Upper lobe of left lung (tissue), 6 donors: ENCODE results near the gene MCM9. TPM values are rescaled to one million over a fixed set of nuclear protein-coding genes. Genes with fewer than 3 reads are reported as not detected.
A peak's percentile ranks its signal among the peaks of the same experiment; 100 is the strongest.

ENCODE experiments used
- ATAC-seq, 2 donors: fragments of 200-7000 bp; cut with Tn5 transposase; one replicate each; pipeline ENCODE4 v1.9.1; 2022; ENCODE audit warnings: mild to moderate bottlenecking in 2 of 2, moderate library complexity in 2 of 2; ENCODE audit not compliant: low FRiP score in 2 of 2
- DNase-seq, 2 donors: peaks; one replicate each; pipeline ENCODE4 v3.0.0-alpha.2; 2019 to 2020
- H3K27ac ChIP-seq, 4 donors: fragments of 200-600 bp; sonication (generic); one replicate each; pipeline ENCODE4 v1.5.1; 2016 to 2019
- H3K27me3 ChIP-seq, 4 donors: fragments of 200-600 bp; sonication (generic); one replicate each; pipeline ENCODE4 v1.5.1; 2017 to 2019
- H3K36me3 ChIP-seq, 4 donors: fragments of 200-600 bp; sonication (generic); one replicate each; pipeline ENCODE4 v1.5.1; 2016 to 2019
- H3K4me1 ChIP-seq, 4 donors: fragments of 200-600 bp; sonication (generic); one replicate each; pipeline ENCODE4 v1.5.1; 2018 to 2019
- H3K4me3 ChIP-seq, 4 donors: fragments of 200-600 bp; sonication (generic); one replicate each; pipeline ENCODE4 v1.5.1; 2017 to 2019; ENCODE audit warnings: mild to moderate bottlenecking in 2 of 4, moderate library complexity in 1 of 4
- H3K9me3 ChIP-seq, 4 donors: fragments of 200-600 bp; sonication (generic); one replicate each; pipeline ENCODE4 v1.5.1; 2018 to 2019
- CTCF ChIP-seq, 6 experiments: fragments of 450-650 bp in 4 of 6; fragments of 200-600 bp in 2 of 6; sonication (generic) in 2 of 6; IDR thresholded peaks; one replicate each; pipeline ENCODE4 v1.5.1; 2016 to 2019; ENCODE audit warnings: antibody characterized with exemption in 6 of 6
- EP300 ChIP-seq, 4 donors: sonication (generic); formaldehyde crosslinking; IDR thresholded peaks; one replicate each; pipeline ENCODE4 v1.5.1; 2017; ENCODE audit warnings: antibody characterized with exemption in 4 of 4, control low read depth in 2 of 4
- POLR2A ChIP-seq, 4 donors: fragments of 450-650 bp; IDR thresholded peaks; one replicate each; pipeline ENCODE4 v1.5.1; 2016 to 2017; ENCODE audit warnings: antibody characterized with exemption in 4 of 4, mild to moderate bottlenecking in 2 of 4
- POLR2AphosphoS5 ChIP-seq, 2 donors: sonication (generic); formaldehyde crosslinking; IDR thresholded peaks; one replicate each; pipeline ENCODE4 v1.5.1; 2017; ENCODE audit warnings: antibody characterized with exemption in 2 of 2
- WGBS, 2 donors: methylation state at CpG; one replicate each; pipeline ENCODE4 v1.1.5; 2017 to 2018; 5-methylcytosine and 5-hydroxymethylcytosine counted together
- total RNA-seq, 6 donors: library from RNA; depleted of rRNA in 4 of 6; stranded (reverse); fragments of >200 nt in 4 of 6; gene quantifications; one replicate each; pipeline versions ENCODE4 v1.1.0 to v1.2.1, GENCODE V29; 2016 to 2021
- donor health status: DM: no; HTN: no; CAD: no; lungs with moderate emphysema.
- donor health status: DM: no; HTN: yes; CAD: no; lungs with severe emphysema.

MCM9 gene
- total RNA-seq, 6 donors from 2014 or later = 19.9 to 62.9 (median 21.5) TPM

- Histone ChIP-seq H3K4me1 (peaks cover 16 to 29% (median 27%) of the 10 kb centered on the region in 4 donors), H3K4me3 (no peak overlapping the region), H3K36me3 (no peaks in the 10 kb centered on the region), H3K27ac (no peak overlapping the region), H3K27me3 (no peaks in the 10 kb centered on the region), H3K9me3 (no peaks in the 10 kb centered on the region)
- peak in 1 of 2 donors; percentile 62 for TF ChIP-seq POLR2AphosphoS5 (IDR thresholded peaks at IDR 0.05)
- TF ChIP-seq EP300 (IDR thresholded peaks at IDR 0.05) = no peak
- ATAC-seq (no peak), DNase-seq (peak in 1 of 2 donors; percentile 45)
- WGBS, 2 donors = 37 to 54% methylated on average over 5 of the region's 5 CpGs
Measured at GRCh38 chr6:118783931-118784550, 150.9 kb downstream of the MCM9 start.

- no peak overlapping the region for H3K27ac ChIP-seq
- WGBS, 2 donors = 57 to 67% methylated on average over 3 of the region's 3 CpGs
- TF ChIP-seq POLR2AphosphoS5 (IDR thresholded peaks at IDR 0.05) (no peak), EP300 (IDR thresholded peaks at IDR 0.05) (no peak), POLR2A (IDR thresholded peaks at IDR 0.05) (no peak), CTCF (IDR thresholded peaks at IDR 0.05) (no peak)
- H3K9me3 ChIP-seq = no peaks in the 10 kb centered on the region
- H3K27me3 ChIP-seq = no peaks in the 10 kb centered on the region
- H3K4me3 ChIP-seq = no peak overlapping the region
- H3K4me1 ChIP-seq = peaks cover 13 to 22% (median 20%) of the 10 kb centered on the region in 4 donors
- ATAC-seq = no peak
- no peaks in the 10 kb centered on the region for H3K36me3 ChIP-seq
- DNase-seq = no peak
Measured at GRCh38 chr6:118782651-118783050, 152.3 kb downstream of the MCM9 start.

GRCh38 chr6:118781897-118782296 is 153.1 kb downstream of the MCM9 start:
- Histone ChIP-seq H3K9me3 (no peaks in the 10 kb centered on the region), H3K4me3 (no peak overlapping the region), H3K36me3 (no peaks in the 10 kb centered on the region), H3K27ac (no peak overlapping the region), H3K27me3 (no peaks in the 10 kb centered on the region), H3K4me1 (peaks cover 8 to 17% (median 14%) of the 10 kb centered on the region in 4 donors)
- WGBS, 2 donors = 33 to 93% methylated on average over 2 of the region's 2 CpGs
- no peak for ATAC-seq
- DNase-seq = no peak
- TF ChIP-seq POLR2A (IDR thresholded peaks at IDR 0.05) (no peak), EP300 (IDR thresholded peaks at IDR 0.05) (no peak), POLR2AphosphoS5 (IDR thresholded peaks at IDR 0.05) (no peak), CTCF (IDR thresholded peaks at IDR 0.05) (no peak)

GRCh38 chr6:118780668-118781067 is 154.3 kb downstream of the MCM9 start:
- TF ChIP-seq POLR2A (IDR thresholded peaks at IDR 0.05) = no peak
- TF ChIP-seq CTCF (IDR thresholded peaks at IDR 0.05) = no peak
- no peak for TF ChIP-seq POLR2AphosphoS5 (IDR thresholded peaks at IDR 0.05)
- TF ChIP-seq EP300 (IDR thresholded peaks at IDR 0.05) = no peak
- no peak overlapping the region for H3K27ac ChIP-seq
- no peaks in the 10 kb centered on the region for H3K27me3 ChIP-seq
- DNase-seq (no peak), ATAC-seq (no peak)
- H3K4me1 ChIP-seq = peaks cover 13 to 24% (median 14%) of the 10 kb centered on the region in 4 donors
- H3K4me3 ChIP-seq = no peak overlapping the region
- no peaks in the 10 kb centered on the region for H3K9me3 ChIP-seq
- 44 to 46% methylated on average over 5 of the region's 5 CpGs for WGBS, 2 donors
- no peaks in the 10 kb centered on the region for H3K36me3 ChIP-seq

GRCh38 chr6:118776607-118777549 is 158.1 kb downstream of the MCM9 start:
- Histone ChIP-seq H3K4me3 (no peak overlapping the region), H3K27me3 (no peaks in the 10 kb centered on the region), H3K36me3 (no peaks in the 10 kb centered on the region), H3K9me3 (no peaks in the 10 kb centered on the region), H3K27ac (no peak overlapping the region), H3K4me1 (peaks cover 0 to 7% (median 3%) of the 10 kb centered on the region in 4 donors)
- DNase-seq = peak in 1 of 2 donors; percentile 68
- peak in 1 of 2 donors; percentile 78 for ATAC-seq
- TF ChIP-seq POLR2AphosphoS5 (IDR thresholded peaks at IDR 0.05) = no peak
- no peak for TF ChIP-seq POLR2A (IDR thresholded peaks at IDR 0.05)
- peak; percentile 56 to 78 (median 70) for TF ChIP-seq CTCF (IDR thresholded peaks at IDR 0.05)
- TF ChIP-seq EP300 (IDR thresholded peaks at IDR 0.05) = no peak
- WGBS, 2 donors = 36 to 64% methylated on average over 5 of the region's 5 CpGs
